HCT116 (cell line): ENCODE results near the gene SSRP1.

Source experiments
- EGR1 ChIP-seq: IDR thresholded peaks from 2 replicates; pipeline ENCODE4 v1.6.1; 2012; ENCODE audit warnings: low read depth
- ELF1 ChIP-seq: IDR thresholded peaks from 2 replicates; pipeline ENCODE4 v1.6.1; 2012; ENCODE audit warnings: low read depth, borderline replicate concordance
- EZH2 ChIP-seq: fragments of 200-600 bp; sonication (generic); IDR thresholded peaks from 2 replicates; pipeline ENCODE4 v1.6.1; 2017; ENCODE audit warnings: antibody characterized with exemption, mixed run types
- EZH2phosphoT487 ChIP-seq: fragments of 200-600 bp; IDR thresholded peaks from 2 replicates; pipeline ENCODE4 v1.6.1; 2018; ENCODE audit warnings: antibody characterized with exemption, borderline replicate concordance
- POLR2A ChIP-seq: IDR thresholded peaks from 2 replicates; pipeline ENCODE4 v1.7.0; 2011; ENCODE audit warnings: borderline replicate concordance; ENCODE audit not compliant: insufficient read depth, insufficient read length; ENCODE audit errors: extremely low read depth
- POLR2AphosphoS5 ChIP-seq: IDR thresholded peaks from 2 replicates; pipeline ENCODE4 v1.6.1; 2011; ENCODE audit warnings: mild to moderate bottlenecking, low read depth, low read length, moderate library complexity
- YY1 ChIP-seq: IDR thresholded peaks from 2 replicates; pipeline ENCODE4 v1.6.1; 2011; ENCODE audit warnings: low read length, low read depth, moderate library complexity, mild to moderate bottlenecking; ENCODE audit not compliant: insufficient replicate concordance; ENCODE audit errors: extremely low read depth
- ZNF274 ChIP-seq: fragments of 200-500 bp; sonication (Bioruptor generic); IDR thresholded peaks from 2 replicates; pipeline ENCODE4 v1.6.1; 2014; ENCODE audit warnings: mild to moderate bottlenecking, low read depth, low read length, inconsistent platforms
- TF ChIP-seq, protein P1 (sequence below), 3 experiments: fragments of 200-600 bp in 1 of 3; sonication (generic) in 1 of 3; IDR thresholded peaks in 2 of 3; conservative IDR thresholded peaks in 1 of 3; 2 replicates each; pipeline ENCODE4 v1.5.1; 2012 to 2017; ENCODE audit warnings: low read depth in 2 of 3, low read length in 2 of 3, antibody characterized with exemption in 1 of 3, borderline replicate concordance in 1 of 3, control low read depth in 1 of 3, mild to moderate bottlenecking in 1 of 3, mixed read lengths in 1 of 3, mixed run types in 1 of 3, moderate library complexity in 1 of 3; ENCODE audit not compliant: insufficient read depth in 1 of 3
- TF ChIP-seq, protein P2 (sequence below): IDR thresholded peaks from 2 replicates; pipeline ENCODE4 v1.6.1; 2011; ENCODE audit warnings: mild to moderate bottlenecking, low read length, moderate library complexity; ENCODE audit not compliant: insufficient replicate concordance; ENCODE audit errors: extremely low read depth

DNA sequence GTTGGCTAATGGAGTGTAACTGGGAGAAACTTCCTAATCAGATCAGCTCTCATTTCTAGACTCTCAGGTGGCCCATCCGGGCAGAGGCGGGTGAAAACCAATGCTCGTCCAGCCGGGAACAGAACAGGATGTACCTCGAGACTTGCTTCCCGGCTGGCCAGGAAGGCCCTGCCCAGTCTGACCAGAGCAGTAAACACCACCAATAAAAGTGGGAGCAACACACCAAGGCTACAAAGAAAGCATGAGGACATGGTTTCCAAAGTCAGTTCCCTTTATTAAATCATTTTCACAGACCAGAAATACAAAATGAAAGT, 10.0 kb downstream of the SSRP1 start:
- TF ChIP-seq POLR2A: no peak
- TF ChIP-seq, protein P1, sequence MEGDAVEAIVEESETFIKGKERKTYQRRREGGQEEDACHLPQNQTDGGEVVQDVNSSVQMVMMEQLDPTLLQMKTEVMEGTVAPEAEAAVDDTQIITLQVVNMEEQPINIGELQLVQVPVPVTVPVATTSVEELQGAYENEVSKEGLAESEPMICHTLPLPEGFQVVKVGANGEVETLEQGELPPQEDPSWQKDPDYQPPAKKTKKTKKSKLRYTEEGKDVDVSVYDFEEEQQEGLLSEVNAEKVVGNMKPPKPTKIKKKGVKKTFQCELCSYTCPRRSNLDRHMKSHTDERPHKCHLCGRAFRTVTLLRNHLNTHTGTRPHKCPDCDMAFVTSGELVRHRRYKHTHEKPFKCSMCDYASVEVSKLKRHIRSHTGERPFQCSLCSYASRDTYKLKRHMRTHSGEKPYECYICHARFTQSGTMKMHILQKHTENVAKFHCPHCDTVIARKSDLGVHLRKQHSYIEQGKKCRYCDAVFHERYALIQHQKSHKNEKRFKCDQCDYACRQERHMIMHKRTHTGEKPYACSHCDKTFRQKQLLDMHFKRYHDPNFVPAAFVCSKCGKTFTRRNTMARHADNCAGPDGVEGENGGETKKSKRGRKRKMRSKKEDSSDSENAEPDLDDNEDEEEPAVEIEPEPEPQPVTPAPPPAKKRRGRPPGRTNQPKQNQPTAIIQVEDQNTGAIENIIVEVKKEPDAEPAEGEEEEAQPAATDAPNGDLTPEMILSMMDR (IDR thresholded peaks at IDR 0.05 in 2 of 3, conservative IDR thresholded peaks at IDR 0.05 in 1 of 3; ENCODE audit: borderline replicate concordance in 1 of 3, insufficient read depth in 1 of 3, low read depth in 2 of 3, low read length in 2 of 3): no peak
- no peak for TF ChIP-seq EZH2
- no peak for TF ChIP-seq EGR1
- TF ChIP-seq YY1: no peak
- TF ChIP-seq POLR2AphosphoS5: no peak
- no peak for TF ChIP-seq ELF1
- no peak for TF ChIP-seq ZNF274
- TF ChIP-seq, protein P2, sequence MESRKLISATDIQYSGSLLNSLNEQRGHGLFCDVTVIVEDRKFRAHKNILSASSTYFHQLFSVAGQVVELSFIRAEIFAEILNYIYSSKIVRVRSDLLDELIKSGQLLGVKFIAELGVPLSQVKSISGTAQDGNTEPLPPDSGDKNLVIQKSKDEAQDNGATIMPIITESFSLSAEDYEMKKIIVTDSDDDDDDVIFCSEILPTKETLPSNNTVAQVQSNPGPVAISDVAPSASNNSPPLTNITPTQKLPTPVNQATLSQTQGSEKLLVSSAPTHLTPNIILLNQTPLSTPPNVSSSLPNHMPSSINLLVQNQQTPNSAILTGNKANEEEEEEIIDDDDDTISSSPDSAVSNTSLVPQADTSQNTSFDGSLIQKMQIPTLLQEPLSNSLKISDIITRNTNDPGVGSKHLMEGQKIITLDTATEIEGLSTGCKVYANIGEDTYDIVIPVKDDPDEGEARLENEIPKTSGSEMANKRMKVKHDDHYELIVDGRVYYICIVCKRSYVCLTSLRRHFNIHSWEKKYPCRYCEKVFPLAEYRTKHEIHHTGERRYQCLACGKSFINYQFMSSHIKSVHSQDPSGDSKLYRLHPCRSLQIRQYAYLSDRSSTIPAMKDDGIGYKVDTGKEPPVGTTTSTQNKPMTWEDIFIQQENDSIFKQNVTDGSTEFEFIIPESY: no peak
- no peak for TF ChIP-seq EZH2phosphoT487
